Raji (cell line): Measurements from ENCODE around the gene BOLL.

Experiments
- POLR2A ChIP-seq: IDR thresholded peaks from 2 replicates; pipeline ENCODE4 v1.6.1; 2011; ENCODE audit warnings: low read depth, low read length, control low read depth; ENCODE audit not compliant: insufficient read depth

BOLL gene

DNA sequence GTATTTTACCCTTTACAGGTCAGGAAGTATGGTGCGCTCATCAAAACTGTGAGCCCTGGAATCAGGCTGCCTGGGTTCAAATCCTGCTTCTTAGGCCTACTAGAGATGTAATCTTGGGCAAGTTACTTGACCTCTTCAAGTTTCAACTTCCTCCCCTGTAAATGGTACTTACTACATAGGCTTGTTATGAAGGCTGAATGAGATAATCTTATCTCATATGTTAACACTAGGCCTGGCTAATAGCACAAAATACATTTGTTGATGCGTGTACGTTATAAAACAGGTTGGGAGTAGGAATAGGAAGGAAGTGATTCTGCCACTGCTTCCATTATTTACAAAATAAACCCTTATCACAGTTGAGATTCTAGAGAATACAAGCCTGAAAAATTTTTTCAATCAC, 108.1 kb downstream of the BOLL start:
- TF ChIP-seq POLR2A: no peak
